RKO (cell line): ENCODE data around the gene SLC38A8.

Source experiments
- DNase-seq: peaks from one replicate; pipeline ENCODE4 v3.0.0-alpha.2; 2016; ENCODE audit warnings: low spot score

Gene SLC38A8

DNA sequence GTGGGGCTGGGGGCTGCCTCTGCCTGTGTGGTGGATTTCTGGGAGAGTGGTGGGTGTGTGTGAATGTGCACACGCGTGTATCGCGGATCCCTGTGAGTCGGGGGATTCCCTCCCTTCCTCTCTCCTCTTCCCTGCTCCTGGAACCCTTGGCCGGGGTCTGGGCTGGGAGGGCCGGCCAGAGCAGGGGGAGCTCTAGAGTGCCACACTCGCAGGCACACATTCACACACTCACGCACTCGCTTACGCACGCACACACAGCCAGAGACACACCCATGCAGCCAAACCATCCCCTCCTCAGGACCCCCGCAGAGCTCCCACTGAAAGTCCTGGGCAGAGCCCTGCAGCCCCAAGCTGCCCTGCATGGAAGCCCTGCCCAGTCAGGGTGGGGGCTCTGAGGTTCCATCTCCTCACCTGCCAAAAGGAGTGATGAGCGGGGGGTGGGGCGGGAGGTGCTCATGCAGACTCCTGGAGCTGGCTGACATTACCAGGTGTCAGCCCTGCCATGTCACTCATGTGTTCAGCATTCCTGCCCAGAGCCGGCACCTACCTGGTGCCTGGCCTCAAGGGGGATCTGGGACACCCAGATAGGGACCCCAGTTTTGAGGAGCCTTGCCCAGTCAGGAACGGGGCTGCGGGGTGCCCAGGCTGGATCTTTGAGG is 72.7 kb downstream of the SLC38A8 start:
- DNase-seq: no peak

- no peak for DNase-seq
Measured at GRCh38 chr16:83968891-83969649, 73.5 kb downstream of the SLC38A8 start.

DNA sequence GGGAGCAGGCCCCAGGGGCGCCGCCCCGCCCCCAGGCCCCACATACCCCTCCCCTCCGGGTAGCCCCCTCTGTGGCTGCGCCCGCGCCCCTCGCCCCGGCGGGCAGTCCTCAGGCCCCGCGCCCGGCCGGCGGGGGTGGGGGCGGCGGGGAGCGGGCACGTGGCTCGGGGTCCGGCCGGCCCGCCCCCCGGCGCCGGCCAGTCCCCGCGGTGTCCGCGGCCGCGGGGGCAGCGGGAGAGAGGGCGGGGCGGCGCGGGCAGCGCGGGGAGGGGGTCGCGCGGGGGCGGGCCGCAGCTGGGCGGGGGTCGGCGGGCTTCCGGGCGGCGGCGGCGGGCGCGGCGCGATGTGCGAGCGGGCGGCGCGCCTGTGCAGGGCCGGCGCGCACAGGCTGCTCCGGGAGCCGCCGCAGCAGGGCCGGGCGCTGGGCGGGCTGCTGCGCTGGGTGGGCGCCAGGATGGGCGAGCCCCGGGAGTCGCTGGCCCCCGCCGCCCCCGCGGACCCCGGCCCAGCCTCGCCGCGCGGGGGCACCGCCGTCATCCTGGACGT is 74.2 kb downstream of the SLC38A8 start:
- no peak for DNase-seq

DNA sequence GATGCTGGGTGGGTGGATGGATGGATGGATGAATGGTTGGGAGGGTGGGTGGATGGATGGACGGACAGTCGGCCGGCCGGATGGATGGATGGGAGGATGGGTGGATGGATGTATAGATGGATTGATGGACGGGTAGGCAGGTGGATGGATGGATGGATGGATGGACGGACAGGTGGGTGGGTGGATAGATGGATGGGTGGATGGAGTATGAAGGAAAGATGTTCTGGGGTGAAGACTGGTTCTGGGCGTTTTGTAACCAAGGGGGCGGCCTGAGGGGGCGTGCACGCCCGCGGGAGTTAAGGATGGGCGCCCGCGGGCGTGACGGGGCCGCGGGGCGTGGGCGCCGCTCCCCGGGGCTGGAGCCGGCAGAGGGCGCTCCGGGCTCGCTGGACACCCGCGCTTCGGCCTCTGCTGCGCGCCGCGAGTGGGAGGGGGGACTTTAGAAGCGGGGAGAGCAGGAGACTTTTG is 74.7 kb downstream of the SLC38A8 start, which contains the start of gene NECAB2:
Gene NECAB2 (plus strand): TSS at position 407 of the 468 bp plus-strand sequence. CDS start 405 bp downstream, outside the sequence.
- no peak for DNase-seq

GRCh38 chr16:83967091-83967490 is 75.5 kb downstream of the SLC38A8 start:
- DNase-seq: no peak

DNA sequence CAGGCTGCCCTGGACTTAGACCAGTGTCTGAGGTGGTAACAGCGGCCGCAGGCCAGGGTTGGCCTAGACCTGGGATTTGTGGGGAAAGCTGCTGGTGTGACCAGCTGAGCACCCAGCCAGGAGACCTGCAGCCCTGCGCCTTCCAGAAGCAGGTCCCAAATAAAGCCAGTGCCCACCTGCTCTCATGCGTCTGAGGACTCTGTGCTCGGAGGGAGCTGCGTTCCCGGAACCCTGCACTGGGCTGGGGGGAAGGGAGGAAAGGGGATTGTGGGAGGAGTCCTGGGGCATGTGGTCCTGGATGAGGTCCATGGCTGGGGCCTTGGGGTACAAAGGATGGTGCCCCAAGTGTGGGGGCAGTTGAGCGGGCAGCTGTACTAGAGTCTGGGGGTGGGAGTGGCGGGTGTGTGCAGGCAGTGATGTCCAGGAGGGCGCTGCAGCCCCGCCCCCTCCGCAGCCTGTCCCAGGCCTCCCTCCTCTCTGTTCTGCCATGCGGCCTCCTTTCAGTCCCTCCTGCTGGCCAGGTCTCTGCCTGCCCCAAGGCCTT is 76.4 kb downstream of the SLC38A8 start:
- DNase-seq: no peak

- no peak for DNase-seq
Measured at GRCh38 chr16:83965444-83966152, 77.0 kb downstream of the SLC38A8 start.

DNA sequence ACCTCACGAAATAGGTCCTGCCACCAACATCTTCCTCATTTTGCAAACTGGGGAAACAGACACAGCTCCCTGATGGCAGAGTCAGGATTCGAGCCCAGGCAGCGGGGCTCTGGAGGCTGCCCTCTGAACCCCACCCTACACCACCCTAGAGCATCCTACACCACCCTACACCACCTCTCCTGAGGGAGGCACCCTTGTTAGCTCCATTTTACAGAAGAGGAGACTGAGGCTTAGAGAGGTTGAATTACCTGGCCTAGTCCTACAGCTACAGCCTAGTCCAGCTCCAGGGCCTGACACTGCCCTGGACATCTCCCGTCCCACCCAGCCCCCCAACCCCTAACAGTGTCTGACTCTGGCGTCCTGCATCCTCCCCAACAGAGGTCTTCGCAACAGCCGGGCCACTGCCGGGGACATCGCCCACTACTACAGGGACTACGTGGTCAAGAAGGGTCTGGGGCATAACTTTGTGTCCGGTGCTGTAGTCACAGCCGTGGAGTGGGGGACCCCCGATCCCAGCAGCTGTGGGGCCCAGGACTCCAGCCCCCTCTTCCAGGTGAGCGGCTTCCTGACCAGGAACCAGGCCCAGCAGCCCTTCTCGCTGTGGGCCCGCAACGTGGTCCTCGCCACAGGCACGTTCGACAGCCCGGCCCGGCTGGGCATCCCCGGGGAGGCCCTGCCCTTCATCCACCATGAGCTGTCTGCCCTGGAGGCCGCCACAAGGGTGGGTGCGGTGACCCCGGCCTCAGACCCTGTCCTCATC is 77.7 kb downstream of the SLC38A8 start:
- no peak for DNase-seq

DNA sequence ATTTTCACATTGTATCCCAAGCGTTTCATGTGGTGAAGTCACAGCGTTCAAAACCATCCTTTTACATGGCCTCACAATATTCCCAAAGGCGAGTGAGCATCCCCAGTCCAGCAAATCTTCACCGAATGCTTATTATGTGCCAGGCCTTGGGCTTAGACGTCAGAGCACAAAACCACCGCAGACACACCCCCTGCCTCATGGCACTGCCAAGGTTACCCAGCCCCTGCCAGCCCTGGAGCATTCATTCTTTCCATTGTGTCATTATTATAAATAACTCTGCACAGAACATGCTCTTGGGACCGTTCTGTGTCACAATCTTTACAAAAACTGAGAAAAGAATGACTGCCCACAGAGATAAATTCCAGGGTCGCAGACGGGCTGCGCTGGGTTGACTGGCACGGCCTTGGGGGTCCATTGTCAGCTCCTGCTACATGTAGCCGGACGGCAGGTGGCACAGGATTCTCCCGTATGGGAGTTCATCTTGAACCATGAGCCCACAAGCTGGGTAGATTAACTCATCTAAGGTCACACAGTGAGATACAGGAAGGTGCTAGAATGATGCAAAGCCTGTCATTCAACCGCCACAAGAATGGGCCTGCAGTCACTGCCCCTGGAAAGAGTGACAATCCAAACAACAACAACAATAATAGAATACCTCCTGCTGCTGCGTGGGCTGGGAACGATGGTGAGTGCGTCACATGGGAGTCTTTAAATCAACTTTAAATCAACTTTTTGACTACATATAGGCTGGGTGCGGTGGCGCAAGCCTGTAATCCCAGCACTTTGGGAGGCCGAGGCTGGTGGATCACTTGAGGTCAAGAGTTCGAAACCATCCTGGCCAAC is 79.1 kb downstream of the SLC38A8 start:
- DNase-seq: no peak

DNA sequence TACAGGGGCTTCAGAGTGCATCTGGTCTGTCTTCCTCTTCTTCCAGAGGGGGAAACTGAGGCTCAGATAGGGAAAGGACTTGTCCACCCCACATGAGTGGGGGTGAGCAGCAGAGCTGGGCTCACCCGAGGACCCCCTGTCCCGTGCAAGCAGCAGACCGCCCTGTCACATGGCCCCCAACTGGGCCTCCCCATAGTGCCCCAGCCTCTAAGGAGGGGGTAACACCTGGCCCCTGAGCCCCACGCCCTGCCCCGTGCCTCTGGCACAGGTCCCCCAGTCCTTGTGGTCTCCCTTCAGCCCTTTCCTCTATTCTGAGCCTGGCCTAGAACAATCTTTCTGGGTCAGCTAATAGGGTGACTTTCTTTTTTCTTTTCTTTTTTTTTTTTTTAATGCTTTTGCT is 81.0 kb downstream of the SLC38A8 start:
- no peak for DNase-seq

DNA sequence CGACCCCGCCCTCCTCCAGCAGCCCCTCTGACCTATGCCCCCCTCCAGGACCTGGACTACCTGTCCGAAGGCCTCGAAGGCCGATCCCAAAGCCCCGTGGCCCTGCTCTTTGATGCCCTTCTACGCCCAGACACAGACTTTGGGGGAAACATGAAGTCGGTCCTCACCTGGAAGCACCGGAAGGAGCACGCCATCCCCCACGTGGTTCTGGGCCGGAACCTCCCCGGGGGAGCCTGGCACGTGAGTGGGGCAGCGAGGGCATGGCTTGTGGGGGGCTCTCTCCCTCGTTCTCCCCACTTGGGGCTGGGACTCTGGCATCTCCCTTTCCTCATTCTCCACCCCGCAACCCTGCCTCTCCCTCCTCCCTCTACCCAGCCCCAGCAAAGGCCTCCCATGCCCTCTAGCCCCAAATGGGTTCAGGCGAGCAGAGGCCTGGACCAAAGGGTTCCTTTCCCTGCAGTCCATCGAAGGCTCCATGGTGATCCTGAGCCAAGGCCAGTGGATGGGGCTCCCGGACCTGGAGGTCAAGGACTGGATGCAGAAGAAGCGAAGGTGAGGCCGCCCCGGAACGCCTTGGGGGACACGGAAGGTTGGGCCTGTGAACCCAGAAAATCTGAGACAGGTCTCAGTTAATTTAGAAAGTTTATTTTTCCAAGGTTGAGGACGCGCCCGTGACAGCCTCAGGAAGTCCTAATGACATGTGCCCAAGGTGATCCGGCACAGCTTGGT is 81.9 kb downstream of the SLC38A8 start:
- DNase-seq: no peak
